Globus pallidus (tissue), 1 donor: ENCODE measurements around the gene FAM156A.
A peak's percentile ranks its signal among the peaks of the same experiment; 100 is the strongest.
"Not testable (repeated sequence)": the region's sequence is repeated elsewhere in the genome, so short reads cannot be mapped to it uniquely, and the experiment has no call there.

Experiments
- DNase-seq: peaks from one replicate; pipeline ENCODE4 v3.0.0-alpha.2; 2015; ENCODE audit warnings: low spot score

FAM156A gene

DNA sequence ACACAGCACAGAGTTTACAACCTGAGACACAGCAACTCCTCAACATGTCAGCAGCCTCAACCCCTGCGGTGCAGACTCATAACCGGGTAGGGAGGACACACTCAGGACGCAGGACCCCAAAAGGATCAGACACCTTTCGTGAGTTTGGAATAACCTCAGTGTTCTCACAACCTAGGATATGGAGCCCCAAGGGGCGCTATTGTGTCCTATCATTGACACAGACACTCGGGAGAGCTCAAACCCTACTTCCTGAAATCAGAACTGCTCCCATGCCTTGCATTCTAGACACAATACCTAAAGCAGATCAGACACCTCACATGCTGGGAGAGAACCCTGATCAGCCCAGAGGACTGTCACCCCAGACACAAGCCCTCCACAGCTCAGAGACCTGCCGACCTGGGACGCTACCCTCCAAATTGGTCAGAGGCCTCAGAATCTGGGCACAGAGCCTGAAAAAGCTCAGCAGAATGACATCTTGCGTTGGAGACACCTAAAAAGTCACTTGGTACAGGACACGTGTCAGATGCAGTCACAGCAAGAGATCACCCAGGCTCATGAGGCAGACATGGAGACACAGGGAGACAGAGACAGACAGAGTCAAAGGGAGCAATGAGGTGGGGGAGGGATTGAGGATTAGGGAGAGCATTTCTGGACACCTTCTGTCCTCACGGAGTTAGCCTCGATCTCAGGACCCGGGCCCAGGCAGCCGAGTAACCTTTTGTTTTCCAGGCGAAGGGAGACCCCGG lies 8.8 kb upstream of the FAM156A start:
- not testable (repeated sequence) for DNase-seq

DNA sequence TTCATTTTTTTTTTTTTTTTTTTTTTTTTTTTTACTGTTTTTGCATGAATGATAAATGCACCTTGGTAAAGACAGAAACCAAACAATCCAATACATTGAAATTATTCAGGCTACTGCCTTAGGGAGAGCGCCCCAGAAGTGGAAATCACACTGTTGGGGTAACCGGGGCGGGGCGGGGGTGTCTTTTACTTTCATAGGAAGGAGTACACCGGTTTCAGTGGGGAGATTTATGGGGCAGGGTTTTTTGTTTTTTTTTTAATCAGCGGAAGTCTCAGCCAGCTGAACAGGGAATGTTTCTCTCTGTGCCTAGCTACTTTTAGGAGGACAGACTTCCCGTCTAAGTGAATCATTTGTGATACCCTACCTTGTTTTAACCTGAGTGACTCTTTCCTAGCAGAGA lies 643 bp upstream of the FAM156A start:
- not testable (repeated sequence) for DNase-seq

DNA sequence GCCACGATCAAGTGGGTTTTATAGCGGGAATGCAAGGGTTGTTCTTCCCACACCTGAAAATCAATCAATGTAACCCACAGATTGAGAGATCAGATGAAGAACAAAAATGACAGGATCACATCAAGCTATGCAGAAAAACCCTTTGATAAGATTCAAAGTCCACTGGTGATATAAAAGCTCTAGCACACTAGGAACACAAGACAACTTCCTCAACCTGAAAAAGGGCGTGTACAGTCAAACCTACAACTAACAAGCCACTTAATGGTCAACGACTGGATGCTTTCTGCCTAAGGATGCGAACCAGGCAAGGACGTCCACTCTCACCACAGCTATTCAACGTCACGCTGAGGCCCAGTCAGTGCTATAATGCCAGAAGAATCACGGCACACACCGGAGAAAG lies 8.4 kb downstream of the FAM156A start:
- DNase-seq, result not testable (repeated sequence)

DNA sequence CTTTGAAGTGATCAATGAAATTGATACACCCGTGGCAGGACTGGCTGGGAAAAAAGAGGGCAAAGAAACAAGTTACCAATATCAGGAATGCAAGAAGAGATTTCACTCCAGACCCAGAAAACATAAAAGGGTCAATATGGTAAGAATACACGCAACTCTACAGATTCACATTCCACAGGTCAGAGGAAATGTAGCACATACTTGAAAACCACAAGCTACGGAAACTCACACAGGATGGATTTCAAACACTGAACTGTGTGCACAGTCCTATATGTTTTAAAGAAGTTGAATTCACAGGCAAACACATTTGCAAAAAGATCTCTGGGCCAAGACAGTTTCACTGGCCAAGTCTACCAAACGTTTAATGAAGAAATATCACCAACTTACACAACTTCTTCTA lies 9.0 kb downstream of the FAM156A start:
- DNase-seq, result not testable (repeated sequence)

DNA sequence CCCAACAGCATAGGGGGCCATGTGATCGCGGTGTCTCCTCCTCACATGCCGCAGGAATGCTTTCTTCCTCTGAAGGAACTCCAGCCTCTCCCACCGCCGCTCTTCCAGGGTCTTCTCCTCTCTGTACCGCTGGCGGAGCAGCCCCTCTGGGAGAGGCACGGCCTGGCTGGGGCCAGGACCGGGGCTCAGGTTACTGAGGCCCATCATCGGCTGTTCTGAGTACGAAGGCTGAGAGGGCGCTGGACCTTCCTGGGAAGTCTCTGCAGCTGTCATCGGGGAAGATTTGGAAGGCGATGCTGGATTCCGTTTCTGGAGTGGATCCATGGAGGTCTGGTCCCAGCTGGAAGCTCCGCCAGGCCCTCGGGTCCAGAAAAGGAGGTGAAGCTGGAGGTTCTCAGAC lies 10.1 kb downstream of the FAM156A start:
- DNase-seq, result not testable (repeated sequence)

DNA sequence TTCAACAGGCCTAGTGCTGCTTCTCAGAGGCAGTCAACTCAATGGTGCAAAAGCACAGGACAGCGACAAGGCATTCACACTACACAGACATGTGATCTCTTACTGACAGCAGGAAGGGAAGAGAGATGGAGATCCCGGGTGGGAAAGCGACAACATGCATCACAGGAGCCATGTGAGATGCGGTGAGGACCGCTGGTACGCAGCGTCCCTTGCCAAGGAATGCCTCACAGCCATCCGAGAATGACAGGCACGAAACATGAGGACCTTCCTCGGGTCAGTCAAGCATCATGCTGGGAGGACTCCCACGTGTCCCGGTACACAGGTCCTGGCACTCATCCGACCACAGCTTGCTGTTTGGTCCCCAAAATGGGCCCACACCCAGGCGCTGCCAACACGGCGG lies 10.8 kb downstream of the FAM156A start:
- not testable (repeated sequence) for DNase-seq

DNA sequence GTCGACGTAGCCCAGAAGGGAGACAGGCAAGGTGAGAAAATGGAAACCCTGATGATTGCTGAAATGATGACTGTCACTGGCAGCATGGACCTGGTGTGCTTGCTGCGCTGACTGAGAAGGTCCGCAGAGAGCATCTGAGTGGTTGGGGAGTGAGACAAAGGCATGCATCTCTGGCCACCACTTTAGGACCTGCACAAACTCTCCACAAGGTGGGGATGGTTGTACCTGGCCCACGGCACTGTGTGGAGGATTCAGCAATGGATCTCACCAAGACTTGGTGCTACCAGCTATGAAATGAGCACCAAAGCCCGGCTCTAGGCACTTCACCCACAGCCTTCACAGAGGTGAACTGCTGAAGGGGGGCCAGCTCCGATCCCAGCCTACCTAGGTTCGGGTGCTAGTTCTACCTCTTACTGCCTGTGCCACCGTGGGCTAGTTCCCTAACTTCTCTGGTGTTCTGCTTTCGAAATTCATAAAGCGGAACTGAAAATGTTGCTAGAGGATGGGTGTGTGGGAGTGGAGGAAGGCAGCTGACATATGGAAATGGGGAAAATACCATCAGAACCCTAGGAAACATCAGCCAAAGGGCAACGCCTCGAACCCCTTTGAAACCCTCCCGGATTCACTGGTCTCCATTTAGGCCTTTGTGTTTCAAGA lies 12.4 kb downstream of the FAM156A start:
- DNase-seq, result not testable (repeated sequence)

DNA sequence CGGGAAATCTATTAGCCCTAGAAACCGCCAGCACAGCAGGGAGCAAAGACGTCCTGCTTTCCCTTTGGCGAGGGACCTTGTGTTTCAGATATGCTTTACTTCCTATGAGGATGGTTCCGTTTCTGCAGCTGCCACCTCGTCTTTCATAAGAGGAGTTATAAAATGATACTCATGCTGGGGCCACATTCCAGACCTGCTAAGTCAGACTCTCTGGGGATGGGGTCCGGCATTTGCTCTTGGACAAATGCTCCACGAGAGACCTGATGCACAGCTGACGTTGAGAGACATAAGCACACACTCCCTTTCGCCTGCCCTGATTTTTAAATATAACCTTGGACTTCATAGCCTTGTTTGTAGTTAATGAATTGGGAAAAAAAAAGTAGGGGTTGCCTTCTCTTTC lies 16.6 kb downstream of the FAM156A start:
- not testable (repeated sequence) for DNase-seq

DNA sequence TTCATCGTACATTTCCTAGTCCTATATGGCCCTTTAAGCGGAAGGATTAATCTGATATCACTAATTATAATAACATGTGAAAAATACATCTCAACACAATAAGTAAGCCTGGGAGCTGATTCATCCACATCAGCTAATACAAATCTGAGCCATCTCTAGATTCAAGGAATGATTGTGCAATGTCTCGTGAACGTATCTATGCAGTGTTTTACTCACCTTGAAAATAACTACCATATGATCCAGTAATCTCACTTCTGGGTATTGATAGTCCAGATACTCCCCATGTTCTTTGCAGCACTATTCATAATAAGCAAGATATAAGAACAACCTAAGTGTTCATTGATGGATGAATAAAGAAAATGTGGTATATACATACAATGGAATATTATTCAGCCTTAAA lies 17.6 kb downstream of the FAM156A start:
- DNase-seq, result not testable (repeated sequence)

DNA sequence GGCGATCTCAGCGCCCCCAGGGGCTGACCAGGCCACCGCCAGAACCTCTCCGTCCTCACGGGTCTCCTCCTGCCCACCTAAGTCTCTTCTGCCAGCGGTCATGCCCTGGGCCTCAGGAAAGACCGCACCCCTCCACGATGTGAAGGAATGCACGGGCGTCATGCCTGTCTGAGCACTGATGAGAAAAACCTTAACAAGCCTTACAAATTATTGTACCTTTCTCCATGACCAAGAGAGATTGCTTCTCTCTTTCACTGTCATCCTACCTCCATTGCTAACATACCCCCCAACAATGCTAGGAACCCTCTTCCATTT lies 22.9 kb downstream of the FAM156A start:
- not testable (repeated sequence) for DNase-seq

DNA sequence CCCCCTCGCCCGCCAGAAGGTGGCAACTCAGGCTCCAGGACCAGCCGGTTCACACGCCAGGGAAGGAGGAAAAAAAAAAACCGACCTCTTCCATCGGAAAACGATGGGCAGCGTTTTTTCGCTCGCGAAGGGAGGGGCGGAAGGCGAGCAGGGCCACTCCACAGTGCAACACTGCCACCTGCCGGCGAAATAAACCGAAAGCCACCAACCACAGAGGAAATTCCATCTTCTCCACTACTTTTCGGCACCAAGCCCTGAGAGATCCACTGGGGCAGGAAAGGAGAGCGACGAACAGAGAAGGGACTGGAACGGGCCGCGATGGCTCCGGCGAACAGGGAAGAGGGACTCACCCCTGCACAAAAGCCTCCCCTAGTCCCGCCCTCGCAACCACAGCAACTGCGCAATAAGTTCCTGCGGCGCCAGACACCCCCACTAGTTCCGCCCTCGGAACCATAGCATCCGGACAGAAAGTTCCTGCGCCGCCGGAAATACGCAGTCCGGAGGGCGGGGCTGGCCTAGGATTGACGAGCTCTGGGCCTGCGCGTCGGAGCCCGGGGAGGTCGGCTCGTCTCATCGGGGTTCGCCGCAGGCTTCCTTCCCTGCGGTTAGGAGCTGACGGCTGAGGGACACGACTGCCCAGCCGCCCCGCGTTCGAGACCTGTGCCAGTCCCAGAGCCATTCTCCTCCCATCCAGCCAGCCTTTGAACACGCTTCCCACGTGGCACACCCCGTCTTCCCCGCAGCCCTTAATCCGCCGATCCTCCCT lies 23.4 kb downstream of the FAM156A start:
- peak; percentile 92 for DNase-seq

DNA sequence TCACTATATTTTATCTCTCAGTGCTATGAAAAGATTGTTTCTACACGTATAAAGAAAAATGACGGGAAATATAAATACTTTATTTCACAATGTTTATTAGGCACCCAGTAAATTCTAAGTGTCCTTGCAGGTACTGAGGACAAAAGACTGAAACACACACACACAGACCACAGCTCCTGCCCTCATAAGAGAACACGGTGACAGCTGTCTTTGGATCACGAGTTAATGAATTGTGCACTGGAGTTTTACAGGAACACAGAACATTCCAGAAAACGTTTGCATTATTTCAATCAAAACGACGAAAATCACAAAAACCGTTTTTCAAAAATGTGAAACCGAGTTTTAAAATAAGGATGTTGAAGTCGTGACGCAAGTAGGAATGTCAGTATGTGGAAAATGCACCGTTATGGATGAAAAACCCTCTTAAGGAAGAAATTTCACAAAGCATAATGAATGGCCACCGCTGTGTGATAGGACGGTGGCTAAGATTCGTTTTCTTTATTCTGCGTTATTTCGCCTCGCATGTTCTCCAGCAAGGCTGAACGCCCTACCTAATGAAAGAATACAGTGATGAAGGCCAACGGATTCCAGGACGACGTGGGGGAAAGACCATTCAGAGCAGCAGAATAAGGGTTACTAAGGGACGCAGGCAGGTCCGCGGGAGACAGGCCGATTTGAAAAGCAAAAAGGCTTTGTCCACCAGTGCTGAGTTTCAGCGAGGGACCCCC lies 24.2 kb downstream of the FAM156A start:
- DNase-seq, result peak; percentile 28

DNA sequence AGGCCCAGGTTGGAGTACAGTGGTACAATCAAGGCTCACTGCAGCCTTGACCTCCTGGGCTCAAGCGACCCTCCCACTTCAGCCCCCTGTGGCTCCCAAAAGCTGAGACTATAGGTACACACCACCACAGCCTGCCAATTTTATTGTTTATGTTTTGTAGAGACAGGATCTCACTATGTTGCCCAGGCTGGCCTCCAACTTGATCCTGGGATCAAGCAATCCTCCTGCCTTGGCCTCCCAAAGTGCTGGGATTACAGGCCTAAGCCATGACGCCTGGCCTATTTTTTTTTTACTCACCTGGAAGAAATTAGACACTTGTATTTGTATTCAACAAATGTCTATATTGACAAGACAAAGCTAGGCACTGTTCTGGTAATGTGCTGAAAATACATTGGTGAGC lies 25.1 kb downstream of the FAM156A start:
- DNase-seq, result no peak

DNA sequence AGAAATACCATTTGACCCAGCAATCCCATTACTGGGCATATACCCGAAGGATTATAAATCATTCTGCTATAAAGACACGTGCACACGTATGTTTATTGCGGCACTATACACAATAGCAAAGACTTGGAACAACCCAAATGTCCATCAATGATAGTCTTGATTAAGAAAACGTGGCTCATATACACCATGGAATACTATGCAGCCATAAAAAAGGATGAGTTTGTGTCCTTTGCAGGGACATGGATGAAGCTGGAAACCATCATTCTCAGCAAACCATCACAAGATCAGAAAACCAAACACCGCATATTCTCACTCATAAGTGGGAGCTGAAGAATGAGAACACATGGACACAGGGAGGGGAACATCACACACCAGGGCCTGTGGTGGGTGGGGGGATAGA lies 28.1 kb downstream of the FAM156A start:
- DNase-seq, result not testable (repeated sequence)

DNA sequence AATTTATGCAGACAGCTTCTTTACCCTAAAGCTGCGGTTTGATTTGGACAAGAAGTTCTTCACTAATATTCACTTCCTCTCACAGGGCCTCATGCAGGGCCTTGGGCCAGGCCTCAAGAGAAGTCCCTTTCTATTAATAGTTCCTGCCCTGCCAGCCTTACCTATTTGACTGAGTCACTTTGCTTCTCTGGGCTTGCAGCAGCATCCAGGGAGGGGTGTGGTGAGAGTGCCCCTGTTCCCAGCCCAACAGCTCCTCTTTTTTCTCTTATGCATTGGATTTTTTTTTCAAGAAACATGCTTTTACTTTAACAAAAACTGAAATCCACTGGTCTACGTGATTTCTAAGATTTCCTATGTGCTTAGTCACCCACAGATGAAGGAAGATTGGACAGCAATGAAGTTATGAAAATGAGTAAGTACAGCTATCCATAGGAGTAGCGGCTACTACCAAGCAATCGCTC lies 34.5 kb downstream of the FAM156A start:
- DNase-seq, result no peak

DNA sequence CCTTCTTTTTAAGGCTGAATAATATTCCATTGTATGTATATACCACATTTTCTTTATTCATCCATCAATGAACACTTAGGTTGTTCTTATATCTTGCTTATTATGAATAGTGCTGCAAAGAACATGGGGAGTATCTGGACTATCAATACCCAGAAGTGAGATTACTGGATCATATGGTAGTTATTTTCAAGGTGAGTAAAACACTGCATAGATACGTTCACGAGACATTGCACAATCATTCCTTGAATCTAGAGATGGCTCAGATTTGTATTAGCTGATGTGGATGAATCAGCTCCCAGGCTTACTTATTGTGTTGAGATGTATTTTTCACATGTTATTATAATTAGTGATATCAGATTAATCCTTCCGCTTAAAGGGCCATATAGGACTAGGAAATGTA lies 43.6 kb downstream of the FAM156A start:
- DNase-seq, result not testable (repeated sequence)

DNA sequence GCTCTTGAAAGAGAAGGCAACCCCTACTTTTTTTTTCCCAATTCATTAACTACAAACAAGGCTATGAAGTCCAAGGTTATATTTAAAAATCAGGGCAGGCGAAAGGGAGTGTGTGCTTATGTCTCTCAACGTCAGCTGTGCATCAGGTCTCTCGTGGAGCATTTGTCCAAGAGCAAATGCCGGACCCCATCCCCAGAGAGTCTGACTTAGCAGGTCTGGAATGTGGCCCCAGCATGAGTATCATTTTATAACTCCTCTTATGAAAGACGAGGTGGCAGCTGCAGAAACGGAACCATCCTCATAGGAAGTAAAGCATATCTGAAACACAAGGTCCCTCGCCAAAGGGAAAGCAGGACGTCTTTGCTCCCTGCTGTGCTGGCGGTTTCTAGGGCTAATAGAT lies 44.6 kb downstream of the FAM156A start:
- DNase-seq, result not testable (repeated sequence)

DNA sequence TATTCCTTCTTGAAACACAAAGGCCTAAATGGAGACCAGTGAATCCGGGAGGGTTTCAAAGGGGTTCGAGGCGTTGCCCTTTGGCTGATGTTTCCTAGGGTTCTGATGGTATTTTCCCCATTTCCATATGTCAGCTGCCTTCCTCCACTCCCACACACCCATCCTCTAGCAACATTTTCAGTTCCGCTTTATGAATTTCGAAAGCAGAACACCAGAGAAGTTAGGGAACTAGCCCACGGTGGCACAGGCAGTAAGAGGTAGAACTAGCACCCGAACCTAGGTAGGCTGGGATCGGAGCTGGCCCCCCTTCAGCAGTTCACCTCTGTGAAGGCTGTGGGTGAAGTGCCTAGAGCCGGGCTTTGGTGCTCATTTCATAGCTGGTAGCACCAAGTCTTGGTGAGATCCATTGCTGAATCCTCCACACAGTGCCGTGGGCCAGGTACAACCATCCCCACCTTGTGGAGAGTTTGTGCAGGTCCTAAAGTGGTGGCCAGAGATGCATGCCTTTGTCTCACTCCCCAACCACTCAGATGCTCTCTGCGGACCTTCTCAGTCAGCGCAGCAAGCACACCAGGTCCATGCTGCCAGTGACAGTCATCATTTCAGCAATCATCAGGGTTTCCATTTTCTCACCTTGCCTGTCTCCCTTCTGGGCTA lies 48.9 kb downstream of the FAM156A start:
- DNase-seq, result not testable (repeated sequence)

DNA sequence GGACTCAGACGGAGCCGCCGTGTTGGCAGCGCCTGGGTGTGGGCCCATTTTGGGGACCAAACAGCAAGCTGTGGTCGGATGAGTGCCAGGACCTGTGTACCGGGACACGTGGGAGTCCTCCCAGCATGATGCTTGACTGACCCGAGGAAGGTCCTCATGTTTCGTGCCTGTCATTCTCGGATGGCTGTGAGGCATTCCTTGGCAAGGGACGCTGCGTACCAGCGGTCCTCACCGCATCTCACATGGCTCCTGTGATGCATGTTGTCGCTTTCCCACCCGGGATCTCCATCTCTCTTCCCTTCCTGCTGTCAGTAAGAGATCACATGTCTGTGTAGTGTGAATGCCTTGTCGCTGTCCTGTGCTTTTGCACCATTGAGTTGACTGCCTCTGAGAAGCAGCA lies 50.4 kb downstream of the FAM156A start:
- not testable (repeated sequence) for DNase-seq

DNA sequence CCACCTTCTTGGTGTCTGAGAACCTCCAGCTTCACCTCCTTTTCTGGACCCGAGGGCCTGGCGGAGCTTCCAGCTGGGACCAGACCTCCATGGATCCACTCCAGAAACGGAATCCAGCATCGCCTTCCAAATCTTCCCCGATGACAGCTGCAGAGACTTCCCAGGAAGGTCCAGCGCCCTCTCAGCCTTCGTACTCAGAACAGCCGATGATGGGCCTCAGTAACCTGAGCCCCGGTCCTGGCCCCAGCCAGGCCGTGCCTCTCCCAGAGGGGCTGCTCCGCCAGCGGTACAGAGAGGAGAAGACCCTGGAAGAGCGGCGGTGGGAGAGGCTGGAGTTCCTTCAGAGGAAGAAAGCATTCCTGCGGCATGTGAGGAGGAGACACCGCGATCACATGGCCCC lies 51.2 kb downstream of the FAM156A start:
- not testable (repeated sequence) for DNase-seq

DNA sequence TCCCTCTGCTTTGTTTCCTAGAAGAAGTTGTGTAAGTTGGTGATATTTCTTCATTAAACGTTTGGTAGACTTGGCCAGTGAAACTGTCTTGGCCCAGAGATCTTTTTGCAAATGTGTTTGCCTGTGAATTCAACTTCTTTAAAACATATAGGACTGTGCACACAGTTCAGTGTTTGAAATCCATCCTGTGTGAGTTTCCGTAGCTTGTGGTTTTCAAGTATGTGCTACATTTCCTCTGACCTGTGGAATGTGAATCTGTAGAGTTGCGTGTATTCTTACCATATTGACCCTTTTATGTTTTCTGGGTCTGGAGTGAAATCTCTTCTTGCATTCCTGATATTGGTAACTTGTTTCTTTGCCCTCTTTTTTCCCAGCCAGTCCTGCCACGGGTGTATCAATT lies 52.2 kb downstream of the FAM156A start:
- DNase-seq, result not testable (repeated sequence)

DNA sequence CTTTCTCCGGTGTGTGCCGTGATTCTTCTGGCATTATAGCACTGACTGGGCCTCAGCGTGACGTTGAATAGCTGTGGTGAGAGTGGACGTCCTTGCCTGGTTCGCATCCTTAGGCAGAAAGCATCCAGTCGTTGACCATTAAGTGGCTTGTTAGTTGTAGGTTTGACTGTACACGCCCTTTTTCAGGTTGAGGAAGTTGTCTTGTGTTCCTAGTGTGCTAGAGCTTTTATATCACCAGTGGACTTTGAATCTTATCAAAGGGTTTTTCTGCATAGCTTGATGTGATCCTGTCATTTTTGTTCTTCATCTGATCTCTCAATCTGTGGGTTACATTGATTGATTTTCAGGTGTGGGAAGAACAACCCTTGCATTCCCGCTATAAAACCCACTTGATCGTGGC lies 52.8 kb downstream of the FAM156A start:
- not testable (repeated sequence) for DNase-seq
